Measurements from ENCODE around the gene KCNMA1. TPM values are rescaled to one million over a fixed set of nuclear protein-coding genes. Genes with fewer than 3 reads are reported as not detected.

KCNMA1 gene
- total RNA-seq, 1 donor from 2014 or later = 20.6 TPM

- no peak for DNase-seq (ENCODE audit: low spot score)
These were observed 605.4 kb downstream of the KCNMA1 start for GRCh38 chr10:77032188-77032570.

- DNase-seq (ENCODE audit: low spot score) = no peak
These were observed 605.9 kb downstream of the KCNMA1 start for GRCh38 chr10:77031531-77032187.

GRCh38 chr10:77030974-77031373 is 606.6 kb downstream of the KCNMA1 start:
- DNase-seq (ENCODE audit: low spot score) = no peak

- no peak for DNase-seq (ENCODE audit: low spot score)
These were observed 607.6 kb downstream of the KCNMA1 start for GRCh38 chr10:77029777-77030717.

GRCh38 chr10:77028042-77028441 is 609.6 kb downstream of the KCNMA1 start:
- no peak for DNase-seq (ENCODE audit: low spot score)

- DNase-seq (ENCODE audit: low spot score) = no peak
These were observed 610.0 kb downstream of the KCNMA1 start for GRCh38 chr10:77027576-77027975.

GRCh38 chr10:77027141-77027540 is 610.5 kb downstream of the KCNMA1 start:
- DNase-seq (ENCODE audit: low spot score) = no peak

GRCh38 chr10:77026148-77026547 is 611.5 kb downstream of the KCNMA1 start:
- no peak for DNase-seq (ENCODE audit: low spot score)

GRCh38 chr10:77024461-77024860 is 613.1 kb downstream of the KCNMA1 start:
- DNase-seq (ENCODE audit: low spot score) = no peak

GRCh38 chr10:77023396-77023795 is 614.2 kb downstream of the KCNMA1 start:
- DNase-seq (ENCODE audit: low spot score) = no peak

- no peak for DNase-seq (ENCODE audit: low spot score)
These were observed 614.9 kb downstream of the KCNMA1 start for GRCh38 chr10:77022671-77023070.

GRCh38 chr10:77021966-77022490 is 615.6 kb downstream of the KCNMA1 start:
- DNase-seq (ENCODE audit: low spot score) = no peak

GRCh38 chr10:77020426-77021040 is 617.1 kb downstream of the KCNMA1 start:
- DNase-seq (ENCODE audit: low spot score) = no peak

GRCh38 chr10:77016855-77017254 is 620.8 kb downstream of the KCNMA1 start:
- no peak for DNase-seq (ENCODE audit: low spot score)

GRCh38 chr10:77016278-77016815 is 621.3 kb downstream of the KCNMA1 start:
- DNase-seq (ENCODE audit: low spot score) = no peak

- DNase-seq (ENCODE audit: low spot score) = no peak
These were observed 622.2 kb downstream of the KCNMA1 start for GRCh38 chr10:77015360-77015759.

GRCh38 chr10:77012812-77013500 is 624.7 kb downstream of the KCNMA1 start:
- no peak for DNase-seq (ENCODE audit: low spot score)

GRCh38 chr10:77011874-77012811 is 625.5 kb downstream of the KCNMA1 start:
- DNase-seq (ENCODE audit: low spot score) = no peak

GRCh38 chr10:77010430-77010829 is 627.2 kb downstream of the KCNMA1 start:
- DNase-seq (ENCODE audit: low spot score) = no peak

- DNase-seq (ENCODE audit: low spot score) = no peak
These were observed 629.8 kb downstream of the KCNMA1 start for GRCh38 chr10:77007834-77008233.

Measured in mesenteric fat pad (tissue), 1 donor.